Astrocyte of the spinal cord (primary cell): ENCODE results near the gene SLC12A6.

Source experiments
- DNase-seq: peaks from one replicate; pipeline ENCODE4 v3.0.0; 2011; ENCODE audit warnings: low read depth, low spot score
- H3K4me3 ChIP-seq: 2 replicates; pipeline ENCODE4 v1.5.1; 2011; ENCODE audit warnings: low read depth, mild to moderate bottlenecking, low read length, moderate library complexity
- in situ Hi-C: cut with HindIII; loops from 2 replicates; pipeline ENCODE4 v1.10.0; 2017; ENCODE audit warnings: low sequenced_read_pairs
- TF ChIP-seq, protein P1 (sequence below): IDR thresholded peaks from 2 replicates; pipeline ENCODE4 v1.5.1; 2012; ENCODE audit warnings: low read depth, mild to moderate bottlenecking, low read length, inconsistent platforms

The SLC12A6 gene

DNA sequence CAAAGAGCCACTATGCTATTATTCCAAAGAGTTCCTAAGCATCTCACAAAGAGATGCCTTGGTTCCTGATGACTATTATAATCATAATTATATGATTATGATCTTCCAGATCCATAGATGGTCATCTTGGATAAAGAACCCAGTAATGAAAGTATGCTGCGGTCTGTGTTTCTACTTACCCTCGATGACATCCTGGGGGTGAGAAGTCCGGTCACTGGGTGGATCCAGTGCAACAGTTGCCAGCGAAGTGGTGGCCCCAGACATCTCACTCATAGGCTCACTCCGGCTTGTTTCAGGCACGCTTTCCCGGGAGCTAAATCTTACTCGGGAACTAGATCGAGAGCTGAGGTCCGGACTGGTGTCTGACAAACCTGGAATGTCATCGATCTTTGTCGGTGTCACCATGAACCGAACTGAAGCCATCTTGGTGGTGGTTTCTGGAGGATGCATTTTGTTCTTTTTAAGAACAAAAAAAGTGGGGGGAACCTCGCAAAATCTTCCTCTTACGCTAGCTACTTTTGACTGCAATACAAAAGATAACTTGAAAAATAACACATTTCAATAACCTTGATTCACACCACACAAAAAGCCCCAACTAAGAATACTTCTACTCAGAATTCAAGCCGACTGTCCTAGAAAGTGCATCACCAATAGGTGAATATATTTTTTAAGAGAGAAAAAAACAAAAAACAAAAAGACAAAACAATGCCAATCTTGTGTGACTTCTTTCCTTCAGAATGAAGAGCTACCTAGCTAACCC lies 1.2 kb downstream of the SLC12A6 start:
- peak overlapping the region; percentile 93 for H3K4me3 ChIP-seq
- TF ChIP-seq, protein P1, sequence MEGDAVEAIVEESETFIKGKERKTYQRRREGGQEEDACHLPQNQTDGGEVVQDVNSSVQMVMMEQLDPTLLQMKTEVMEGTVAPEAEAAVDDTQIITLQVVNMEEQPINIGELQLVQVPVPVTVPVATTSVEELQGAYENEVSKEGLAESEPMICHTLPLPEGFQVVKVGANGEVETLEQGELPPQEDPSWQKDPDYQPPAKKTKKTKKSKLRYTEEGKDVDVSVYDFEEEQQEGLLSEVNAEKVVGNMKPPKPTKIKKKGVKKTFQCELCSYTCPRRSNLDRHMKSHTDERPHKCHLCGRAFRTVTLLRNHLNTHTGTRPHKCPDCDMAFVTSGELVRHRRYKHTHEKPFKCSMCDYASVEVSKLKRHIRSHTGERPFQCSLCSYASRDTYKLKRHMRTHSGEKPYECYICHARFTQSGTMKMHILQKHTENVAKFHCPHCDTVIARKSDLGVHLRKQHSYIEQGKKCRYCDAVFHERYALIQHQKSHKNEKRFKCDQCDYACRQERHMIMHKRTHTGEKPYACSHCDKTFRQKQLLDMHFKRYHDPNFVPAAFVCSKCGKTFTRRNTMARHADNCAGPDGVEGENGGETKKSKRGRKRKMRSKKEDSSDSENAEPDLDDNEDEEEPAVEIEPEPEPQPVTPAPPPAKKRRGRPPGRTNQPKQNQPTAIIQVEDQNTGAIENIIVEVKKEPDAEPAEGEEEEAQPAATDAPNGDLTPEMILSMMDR, result no peak
- DNase-seq, result no peak
- in situ Hi-C loops, result no loop called here

GRCh38 chr15:34335176-34336032 lies 2.2 kb downstream of the SLC12A6 start:
- TF ChIP-seq, protein P1, result no peak
- peak overlapping the region; percentile 12 for H3K4me3 ChIP-seq
- in situ Hi-C loops, result no loop called here
- no peak for DNase-seq

- in situ Hi-C loops, result no loop called here
- TF ChIP-seq, protein P1, result no peak
- DNase-seq, result no peak
- H3K4me3 ChIP-seq, result no peak overlapping the region
Observed at GRCh38 chr15:34334672-34335071, 2.9 kb downstream of the SLC12A6 start.

DNA sequence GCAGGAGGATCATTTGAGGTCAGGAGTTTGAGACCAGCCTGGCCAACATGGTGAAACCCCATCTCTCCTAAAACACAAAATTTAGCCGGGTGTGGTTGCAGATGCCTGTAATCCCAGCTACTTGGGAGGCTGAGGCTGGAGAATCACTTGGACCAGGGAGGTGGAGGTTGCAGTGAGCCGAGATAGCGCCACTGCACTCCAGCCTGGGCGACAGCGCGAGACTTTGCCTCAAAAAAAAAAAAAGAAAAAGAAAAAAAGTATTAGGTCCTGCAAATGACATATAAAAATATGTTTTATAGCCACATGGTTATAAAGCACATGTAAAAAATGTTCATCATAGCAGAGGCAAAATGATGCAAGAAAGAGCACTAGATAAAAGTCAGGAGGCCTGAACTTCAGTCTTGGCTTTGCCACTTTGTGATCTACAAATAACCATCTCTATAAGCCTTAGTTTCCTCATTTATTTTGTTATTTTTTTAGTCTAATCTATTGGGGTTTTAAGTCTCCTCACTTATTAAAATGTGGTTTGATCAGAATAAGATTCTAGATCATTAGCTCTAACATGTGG lies 4.9 kb downstream of the SLC12A6 start:
- in situ Hi-C loops, result no loop called here
- H3K4me3 ChIP-seq, result no peak overlapping the region
- TF ChIP-seq, protein P1, result no peak
- DNase-seq, result no peak

DNA sequence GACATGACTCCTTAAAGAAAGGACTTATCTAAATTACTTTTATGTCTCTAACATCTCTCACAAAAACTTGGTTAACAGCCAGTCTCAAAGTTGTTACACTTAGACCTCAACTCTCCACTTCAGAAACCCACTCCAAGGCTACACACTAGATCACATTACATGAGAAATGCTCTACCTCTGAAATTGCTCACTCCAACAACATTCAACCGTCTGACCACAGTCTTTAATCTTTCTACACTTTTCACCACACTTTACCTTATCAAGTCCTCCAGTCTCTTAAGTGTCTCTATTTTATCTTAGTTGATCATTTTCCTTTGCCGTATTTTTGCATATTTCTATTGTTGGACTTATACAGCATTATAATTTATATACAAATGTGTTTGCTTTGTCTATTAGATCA lies 5.8 kb downstream of the SLC12A6 start:
- DNase-seq, result peak; percentile 19
- in situ Hi-C loops, result no loop called here
- TF ChIP-seq, protein P1, result no peak
- H3K4me3 ChIP-seq, result no peak overlapping the region

- H3K4me3 ChIP-seq, result no peak overlapping the region
- TF ChIP-seq, protein P1, result no peak
- no peak for DNase-seq
- in situ Hi-C loops, result no loop called here
Observed at GRCh38 chr15:34330279-34330678, 7.3 kb downstream of the SLC12A6 start.
